Measurements from ENCODE around the gene POMGNT1. TPM values are rescaled to one million over a fixed set of nuclear protein-coding genes. Genes with fewer than 3 reads are reported as not detected.

POMGNT1 gene
- total and polyA plus RNA-seq, 9 donors: 45.3 to 65.5 (median 49.2) TPM

- Histone ChIP-seq H3K36me3 (ENCODE audit: control insufficient read depth, insufficient read depth, low read length) (no peaks in the 10 kb centered on the region), H3K4me1 (ENCODE audit: control insufficient read depth, insufficient read depth, low read length) (no peaks in the 10 kb centered on the region), H3K9me3 (replicated peaks; ENCODE audit: control insufficient read depth, low read depth, low read length) (no peaks in the 10 kb centered on the region), H3K4me3 (ENCODE audit: low read length) (no peak overlapping the region), H3K27ac (ENCODE audit: low read length) (no peak overlapping the region), H3K27me3 (ENCODE audit: control insufficient read depth, insufficient read depth, low read length) (no peaks in the 10 kb centered on the region)
- no peak for DNase-seq
- WGBS (ENCODE audit: insufficient coverage): 40% methylated on average over 3 of the region's 3 CpGs
These were observed 38.7 kb downstream of the POMGNT1 start for GRCh38 chr1:46159516-46159915.

- H3K27me3 ChIP-seq (ENCODE audit: control insufficient read depth, insufficient read depth, low read length): no peaks in the 10 kb centered on the region
- no peak overlapping the region for H3K4me3 ChIP-seq (ENCODE audit: low read length)
- no peak overlapping the region for H3K27ac ChIP-seq (ENCODE audit: low read length)
- 97% methylated on average over 4 of the region's 13 CpGs for WGBS (ENCODE audit: insufficient coverage)
- DNase-seq: no peak
- H3K4me1 ChIP-seq (ENCODE audit: control insufficient read depth, insufficient read depth, low read length): no peaks in the 10 kb centered on the region
- H3K9me3 ChIP-seq (replicated peaks; ENCODE audit: control insufficient read depth, low read depth, low read length): no peaks in the 10 kb centered on the region
- no peaks in the 10 kb centered on the region for H3K36me3 ChIP-seq (ENCODE audit: control insufficient read depth, insufficient read depth, low read length)
These were observed 39.6 kb downstream of the POMGNT1 start for GRCh38 chr1:46158312-46159281.

- no peak overlapping the region for H3K27ac ChIP-seq (ENCODE audit: low read length)
- DNase-seq: no peak
- H3K4me3 ChIP-seq (ENCODE audit: low read length): no peak overlapping the region
- H3K36me3 ChIP-seq (ENCODE audit: control insufficient read depth, insufficient read depth, low read length): no peaks in the 10 kb centered on the region
- no peaks in the 10 kb centered on the region for H3K4me1 ChIP-seq (ENCODE audit: control insufficient read depth, insufficient read depth, low read length)
- no peaks in the 10 kb centered on the region for H3K9me3 ChIP-seq (replicated peaks; ENCODE audit: control insufficient read depth, low read depth, low read length)
- H3K27me3 ChIP-seq (ENCODE audit: control insufficient read depth, insufficient read depth, low read length): no peaks in the 10 kb centered on the region
- WGBS (ENCODE audit: insufficient coverage): 54% methylated on average over 1 of the region's 1 CpG
These were observed 40.3 kb downstream of the POMGNT1 start for GRCh38 chr1:46157916-46158311.

GRCh38 chr1:46153732-46154131, 44.5 kb downstream of the POMGNT1 start:
- WGBS (ENCODE audit: insufficient coverage): no CpG with 5 or more reads among the region's 1 CpG
- Histone ChIP-seq H3K4me1 (ENCODE audit: control insufficient read depth, insufficient read depth, low read length) (no peaks in the 10 kb centered on the region), H3K9me3 (replicated peaks; ENCODE audit: control insufficient read depth, low read depth, low read length) (no peaks in the 10 kb centered on the region), H3K27me3 (ENCODE audit: control insufficient read depth, insufficient read depth, low read length) (no peaks in the 10 kb centered on the region), H3K4me3 (ENCODE audit: low read length) (no peak overlapping the region), H3K36me3 (ENCODE audit: control insufficient read depth, insufficient read depth, low read length) (no peaks in the 10 kb centered on the region), H3K27ac (ENCODE audit: low read length) (no peak overlapping the region)
- no peak for DNase-seq

GRCh38 chr1:46153228-46153627, 45.0 kb downstream of the POMGNT1 start:
- Histone ChIP-seq H3K4me1 (ENCODE audit: control insufficient read depth, insufficient read depth, low read length) (no peaks in the 10 kb centered on the region), H3K9me3 (replicated peaks; ENCODE audit: control insufficient read depth, low read depth, low read length) (no peaks in the 10 kb centered on the region), H3K4me3 (ENCODE audit: low read length) (no peak overlapping the region), H3K27ac (ENCODE audit: low read length) (no peak overlapping the region), H3K27me3 (ENCODE audit: control insufficient read depth, insufficient read depth, low read length) (no peaks in the 10 kb centered on the region), H3K36me3 (ENCODE audit: control insufficient read depth, insufficient read depth, low read length) (no peaks in the 10 kb centered on the region)
- 92% methylated on average over 1 of the region's 1 CpG for WGBS (ENCODE audit: insufficient coverage)
- no peak for DNase-seq

- no peak overlapping the region for H3K27ac ChIP-seq (ENCODE audit: low read length)
These were observed 46.2 kb downstream of the POMGNT1 start for GRCh38 chr1:46152016-46152415.

GRCh38 chr1:46150085-46150484, 48.1 kb downstream of the POMGNT1 start:
- Histone ChIP-seq H3K27me3 (ENCODE audit: control insufficient read depth, insufficient read depth, low read length) (no peaks in the 10 kb centered on the region), H3K4me3 (ENCODE audit: low read length) (no peak overlapping the region), H3K9me3 (replicated peaks; ENCODE audit: control insufficient read depth, low read depth, low read length) (no peaks in the 10 kb centered on the region), H3K4me1 (ENCODE audit: control insufficient read depth, insufficient read depth, low read length) (no peaks in the 10 kb centered on the region), H3K27ac (ENCODE audit: low read length) (no peak overlapping the region), H3K36me3 (ENCODE audit: control insufficient read depth, insufficient read depth, low read length) (no peaks in the 10 kb centered on the region)
- no peak for DNase-seq
- no CpG with 5 or more reads among the region's 2 CpGs for WGBS (ENCODE audit: insufficient coverage)

More at GRCh38 chr1:46152016-46152415, 46.2 kb downstream of the POMGNT1 start:
- WGBS (ENCODE audit: insufficient coverage): 86% methylated on average over 3 of the region's 3 CpGs
- H3K4me3 ChIP-seq (ENCODE audit: low read length): no peak overlapping the region
- no peak for DNase-seq
- H3K36me3 ChIP-seq (ENCODE audit: control insufficient read depth, insufficient read depth, low read length): no peaks in the 10 kb centered on the region
- H3K9me3 ChIP-seq (replicated peaks; ENCODE audit: control insufficient read depth, low read depth, low read length): no peaks in the 10 kb centered on the region
- no peaks in the 10 kb centered on the region for H3K4me1 ChIP-seq (ENCODE audit: control insufficient read depth, insufficient read depth, low read length)
- no peaks in the 10 kb centered on the region for H3K27me3 ChIP-seq (ENCODE audit: control insufficient read depth, insufficient read depth, low read length)

GRCh38 chr1:46148318-46148717, 49.9 kb downstream of the POMGNT1 start:
- no peaks in the 10 kb centered on the region for H3K27me3 ChIP-seq (ENCODE audit: control insufficient read depth, insufficient read depth, low read length)
- 14% methylated on average over 1 of the region's 2 CpGs for WGBS (ENCODE audit: insufficient coverage)
- H3K9me3 ChIP-seq (replicated peaks; ENCODE audit: control insufficient read depth, low read depth, low read length): no peaks in the 10 kb centered on the region
- H3K4me1 ChIP-seq (ENCODE audit: control insufficient read depth, insufficient read depth, low read length): no peaks in the 10 kb centered on the region
- DNase-seq: no peak
- H3K36me3 ChIP-seq (ENCODE audit: control insufficient read depth, insufficient read depth, low read length): no peaks in the 10 kb centered on the region
- H3K4me3 ChIP-seq (ENCODE audit: low read length): no peak overlapping the region
- no peak overlapping the region for H3K27ac ChIP-seq (ENCODE audit: low read length)

Other genes starting within 250 kb of the POMGNT1 start
- gene PIK3R3, start 65.8 kb downstream of the POMGNT1 start, total RNA-seq: 8.1 TPM
- 10 to 100 TPM; 11.7 to 18.3 (median 13.9) TPM for gene PIK3R3, start 65.8 kb downstream of the POMGNT1 start, polyA plus RNA-seq (ENCODE audit: insufficient read depth in 1 of 8, insufficient read length in 8 of 8, low replicate concordance in 1 of 8)
- not detected for gene TSPAN1, start 23.3 kb downstream of the POMGNT1 start, total RNA-seq
- gene TSPAN1, start 23.3 kb downstream of the POMGNT1 start, polyA plus RNA-seq (ENCODE audit: insufficient read depth in 1 of 8, insufficient read length in 8 of 8, low replicate concordance in 1 of 8): 1 to 10 TPM in 1 of 8 donors, under 1 TPM in 6, not detected in 1; 0.31 to 1.7 (median 0.51) TPM
- not detected for gene P3R3URF, start 21.9 kb downstream of the POMGNT1 start, total RNA-seq
- gene P3R3URF, start 21.9 kb downstream of the POMGNT1 start, polyA plus RNA-seq (ENCODE audit: insufficient read depth in 1 of 8, insufficient read length in 8 of 8, low replicate concordance in 1 of 8): not detected
- 1.4 TPM for gene LURAP1, start 4.9 kb upstream of the POMGNT1 start, total RNA-seq
- gene LURAP1, start 4.9 kb upstream of the POMGNT1 start, polyA plus RNA-seq (ENCODE audit: insufficient read depth in 1 of 8, insufficient read length in 8 of 8, low replicate concordance in 1 of 8): 1 to 10 TPM in 5 of 8 donors, under 1 TPM in 3; 0.58 to 1.2 (median 1.0) TPM
- 2.8 TPM for gene RAD54L, start 49.3 kb upstream of the POMGNT1 start, total RNA-seq
- 1 to 10 TPM; 6.6 to 9.2 (median 7.8) TPM for gene RAD54L, start 49.3 kb upstream of the POMGNT1 start, polyA plus RNA-seq (ENCODE audit: insufficient read depth in 1 of 8, insufficient read length in 8 of 8, low replicate concordance in 1 of 8)
- gene LRRC41, start 105.2 kb upstream of the POMGNT1 start, total RNA-seq: 49.5 TPM
- 10 to 100 TPM; 50.7 to 65.5 (median 59.8) TPM for gene LRRC41, start 105.2 kb upstream of the POMGNT1 start, polyA plus RNA-seq (ENCODE audit: insufficient read depth in 1 of 8, insufficient read length in 8 of 8, low replicate concordance in 1 of 8)
- 415 TPM for gene UQCRH, start 105.3 kb upstream of the POMGNT1 start, total RNA-seq
- gene UQCRH, start 105.3 kb upstream of the POMGNT1 start, polyA plus RNA-seq (ENCODE audit: insufficient read depth in 1 of 8, insufficient read length in 8 of 8, low replicate concordance in 1 of 8): 100 to 1,000 TPM; 288 to 407 (median 337) TPM
- 9.0 TPM for gene NSUN4, start 142.4 kb upstream of the POMGNT1 start, total RNA-seq
- gene NSUN4, start 142.4 kb upstream of the POMGNT1 start, polyA plus RNA-seq (ENCODE audit: insufficient read depth in 1 of 8, insufficient read length in 8 of 8, low replicate concordance in 1 of 8): 10 to 100 TPM; 10.6 to 15.5 (median 12.4) TPM
- gene FAAH, start 195.9 kb upstream of the POMGNT1 start, total RNA-seq: 12.6 TPM
- 10 to 100 TPM in 7 of 8 donors, 1 to 10 TPM in 1; 9.7 to 25.8 (median 18.0) TPM for gene FAAH, start 195.9 kb upstream of the POMGNT1 start, polyA plus RNA-seq (ENCODE audit: insufficient read depth in 1 of 8, insufficient read length in 8 of 8, low replicate concordance in 1 of 8)

All from muscle of leg (tissue), 11 donors.